Testis (tissue), 2 donors: ENCODE data around the gene WWC2.

Experiments
- CTCF ChIP-seq, 3 experiments: fragments of 450-650 bp in 2 of 3; fragments of 200-600 bp in 1 of 3; sonication (generic) in 1 of 3; IDR thresholded peaks; one replicate each; pipeline ENCODE4 v1.5.1; 2016 to 2019; ENCODE audit warnings: antibody characterized with exemption in 3 of 3, mild to moderate bottlenecking in 2 of 3, moderate library complexity in 1 of 3
- POLR2A ChIP-seq: fragments of 450-650 bp; IDR thresholded peaks from one replicate; pipeline ENCODE4 v1.6.1; 2017; ENCODE audit warnings: antibody characterized with exemption, mild to moderate bottlenecking, moderate library complexity

GRCh38 chr4:183335369-183335940, 236.4 kb downstream of the WWC2 start:
- no peak for TF ChIP-seq CTCF (IDR thresholded peaks at IDR 0.05)
- TF ChIP-seq POLR2A, result no peak
